Measurements from ENCODE around the gene VPS26A.

GRCh38 chr10:69181433-69181832, 57.5 kb downstream of the VPS26A start:
- TF ChIP-seq POLR2A (IDR thresholded peaks at IDR 0.05) (no peak), POLR2AphosphoS5 (IDR thresholded peaks at IDR 0.05) (no peak), EP300 (IDR thresholded peaks at IDR 0.05) (no peak)
- TF ChIP-seq, protein P1, sequence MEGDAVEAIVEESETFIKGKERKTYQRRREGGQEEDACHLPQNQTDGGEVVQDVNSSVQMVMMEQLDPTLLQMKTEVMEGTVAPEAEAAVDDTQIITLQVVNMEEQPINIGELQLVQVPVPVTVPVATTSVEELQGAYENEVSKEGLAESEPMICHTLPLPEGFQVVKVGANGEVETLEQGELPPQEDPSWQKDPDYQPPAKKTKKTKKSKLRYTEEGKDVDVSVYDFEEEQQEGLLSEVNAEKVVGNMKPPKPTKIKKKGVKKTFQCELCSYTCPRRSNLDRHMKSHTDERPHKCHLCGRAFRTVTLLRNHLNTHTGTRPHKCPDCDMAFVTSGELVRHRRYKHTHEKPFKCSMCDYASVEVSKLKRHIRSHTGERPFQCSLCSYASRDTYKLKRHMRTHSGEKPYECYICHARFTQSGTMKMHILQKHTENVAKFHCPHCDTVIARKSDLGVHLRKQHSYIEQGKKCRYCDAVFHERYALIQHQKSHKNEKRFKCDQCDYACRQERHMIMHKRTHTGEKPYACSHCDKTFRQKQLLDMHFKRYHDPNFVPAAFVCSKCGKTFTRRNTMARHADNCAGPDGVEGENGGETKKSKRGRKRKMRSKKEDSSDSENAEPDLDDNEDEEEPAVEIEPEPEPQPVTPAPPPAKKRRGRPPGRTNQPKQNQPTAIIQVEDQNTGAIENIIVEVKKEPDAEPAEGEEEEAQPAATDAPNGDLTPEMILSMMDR (IDR thresholded peaks at IDR 0.05) = no peak

All from upper lobe of left lung (tissue), 4 donors.